NCI-H2196 (cell line): ENCODE measurements around the gene TACSTD2.
"Not testable (repeated sequence)": the region's sequence is repeated elsewhere in the genome, so short reads cannot be mapped to it uniquely, and the experiment has no call there.

Experiments
- DNase-seq: peaks from one replicate; lab custom pipeline; 2025; ENCODE audit not compliant: unreplicated experiment; lab: John Stamatoyannopoulos, UW

Gene TACSTD2

DNA sequence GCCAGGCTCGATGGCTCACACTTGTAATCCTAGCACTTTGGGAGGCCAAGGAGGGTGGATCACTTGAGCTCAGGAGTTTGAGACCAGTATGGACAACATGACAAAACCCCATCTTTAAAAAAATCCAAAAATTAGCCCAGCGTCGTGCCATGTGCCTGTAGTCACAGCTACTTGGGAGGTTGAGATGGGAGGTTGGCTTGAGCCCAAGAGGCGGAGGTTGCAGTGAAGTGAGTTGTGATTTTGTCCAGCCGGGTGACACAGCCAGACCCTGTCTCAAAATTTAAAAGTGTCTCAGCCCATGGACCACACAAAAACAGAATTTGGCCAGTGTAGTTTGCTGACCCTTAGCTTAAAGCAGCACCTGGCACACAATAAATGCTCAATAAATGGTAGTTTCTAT is 11.3 kb upstream of the TACSTD2 start:
- no peak for DNase-seq

DNA sequence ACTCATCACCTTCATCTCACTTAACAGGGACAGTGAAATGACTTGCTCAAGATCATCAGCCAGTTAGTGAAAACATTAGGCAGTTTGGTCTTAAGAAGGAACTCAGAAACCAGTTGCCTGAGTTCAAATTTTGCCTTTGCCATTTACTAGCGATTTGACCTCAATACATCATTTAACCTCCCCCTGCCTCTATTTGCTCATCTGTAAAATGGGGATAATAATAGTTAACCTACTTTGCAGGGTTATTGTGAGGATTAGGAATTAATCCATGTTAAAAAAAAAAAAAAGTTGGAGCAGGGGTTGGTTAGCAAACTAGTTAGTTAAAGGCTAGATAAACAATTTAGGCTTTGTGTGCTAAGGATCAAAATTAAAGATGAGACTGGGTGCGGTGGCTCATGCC is 10.6 kb upstream of the TACSTD2 start:
- DNase-seq = no peak

DNA sequence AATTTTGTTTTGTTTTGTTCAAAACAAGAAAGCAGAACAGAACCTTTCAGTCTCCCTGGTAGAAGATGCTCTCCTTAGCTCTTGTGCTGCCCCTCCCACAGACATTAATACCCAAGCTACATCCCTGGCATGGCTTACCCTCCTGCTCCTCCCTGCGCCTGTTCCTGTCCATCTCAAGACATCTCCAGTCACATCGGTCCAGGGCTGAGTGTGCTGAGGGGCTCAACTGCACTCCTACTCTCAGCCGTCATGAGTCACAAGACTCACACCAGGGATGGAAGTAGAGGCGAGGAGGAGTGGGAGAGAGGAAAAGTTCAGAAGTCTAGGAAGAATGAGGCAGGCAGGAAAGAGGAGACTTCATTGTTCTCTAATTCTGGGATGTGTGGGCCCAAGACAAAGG is 9.2 kb upstream of the TACSTD2 start:
- DNase-seq = no peak

DNA sequence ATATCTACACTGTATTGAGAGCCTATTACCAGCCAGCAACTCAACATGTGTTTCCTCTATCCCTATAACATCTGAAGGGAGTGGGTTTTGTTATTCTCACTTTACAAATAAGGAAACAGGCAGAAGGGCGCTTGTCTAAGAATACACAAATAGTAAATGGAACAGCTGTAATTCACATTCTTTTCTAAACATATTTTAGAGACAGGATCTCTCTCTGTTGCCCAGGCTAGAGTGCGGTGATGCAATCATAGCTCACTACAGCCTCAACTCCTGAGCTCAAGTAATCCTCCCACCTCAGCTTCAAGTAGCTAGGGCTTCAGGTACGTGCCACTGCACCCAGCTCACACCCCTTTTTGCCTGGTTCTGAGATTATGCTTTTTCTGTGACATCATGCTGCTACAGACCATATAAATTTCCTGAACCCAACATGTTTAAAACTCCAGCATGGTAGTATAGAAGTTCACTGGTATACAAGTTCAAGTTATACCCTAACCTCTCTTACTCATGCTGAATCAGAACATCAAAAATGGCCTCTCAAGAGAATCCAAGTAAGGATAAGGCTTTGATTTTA is 8.6 kb upstream of the TACSTD2 start:
- no peak for DNase-seq

DNA sequence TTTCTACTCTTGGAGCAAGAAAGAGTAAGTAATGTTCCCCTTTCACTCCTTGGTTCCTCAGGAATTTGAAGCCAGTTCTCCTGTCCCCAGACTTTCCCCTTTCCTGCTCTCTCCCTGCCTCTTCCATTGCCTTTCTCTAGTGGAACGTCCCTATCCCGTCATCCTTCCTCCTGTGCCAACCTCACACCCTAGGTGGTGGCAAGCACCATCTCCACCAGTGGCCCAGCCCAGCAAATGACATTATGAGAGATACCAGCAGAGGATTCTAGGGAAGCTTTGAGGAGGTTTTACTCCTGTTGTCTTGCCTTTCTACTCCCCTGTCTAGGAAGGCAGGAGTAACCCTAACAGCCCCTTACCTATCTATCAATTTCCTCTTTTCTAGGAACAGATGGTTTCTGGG is 8.1 kb upstream of the TACSTD2 start:
- DNase-seq = no peak

DNA sequence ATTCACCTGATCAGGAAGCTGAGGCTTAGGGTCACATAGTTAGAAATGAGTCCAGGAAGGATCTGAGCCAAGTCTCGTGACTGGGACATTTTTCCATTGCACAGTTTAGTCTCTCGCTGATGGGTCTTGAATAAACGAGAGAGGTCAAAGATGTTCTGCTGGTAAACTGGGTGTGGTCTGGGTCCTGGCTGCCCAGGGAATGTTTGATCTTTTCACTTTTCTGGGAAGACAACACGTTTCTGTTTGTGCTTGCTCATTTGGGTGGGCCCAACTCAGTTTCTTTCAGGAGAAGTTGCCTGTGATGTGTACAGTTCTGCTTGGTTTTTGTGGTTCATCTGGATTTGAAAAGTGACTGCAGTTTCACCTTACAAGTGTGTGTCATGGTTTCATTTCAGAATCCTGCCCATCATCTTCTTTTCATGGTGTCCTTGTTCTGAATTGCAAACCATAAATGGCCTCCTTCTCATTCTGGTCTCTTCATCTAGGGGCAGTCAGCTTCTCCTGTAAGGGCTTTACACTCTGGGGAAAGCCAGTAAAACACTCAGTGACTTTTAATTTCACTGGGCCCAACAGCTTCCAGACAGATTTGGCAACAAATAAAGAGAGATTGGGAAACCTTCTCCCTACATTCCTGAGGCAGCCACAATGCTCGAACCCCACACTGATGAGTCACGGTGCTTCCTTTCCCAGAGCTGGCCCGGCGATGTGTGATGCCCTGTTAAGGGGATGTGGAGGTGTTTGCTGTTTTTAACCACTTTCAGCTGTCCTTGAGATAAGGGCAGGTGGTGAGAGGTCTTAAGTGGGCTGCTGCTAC is 7.2 kb upstream of the TACSTD2 start:
- DNase-seq = no peak

DNA sequence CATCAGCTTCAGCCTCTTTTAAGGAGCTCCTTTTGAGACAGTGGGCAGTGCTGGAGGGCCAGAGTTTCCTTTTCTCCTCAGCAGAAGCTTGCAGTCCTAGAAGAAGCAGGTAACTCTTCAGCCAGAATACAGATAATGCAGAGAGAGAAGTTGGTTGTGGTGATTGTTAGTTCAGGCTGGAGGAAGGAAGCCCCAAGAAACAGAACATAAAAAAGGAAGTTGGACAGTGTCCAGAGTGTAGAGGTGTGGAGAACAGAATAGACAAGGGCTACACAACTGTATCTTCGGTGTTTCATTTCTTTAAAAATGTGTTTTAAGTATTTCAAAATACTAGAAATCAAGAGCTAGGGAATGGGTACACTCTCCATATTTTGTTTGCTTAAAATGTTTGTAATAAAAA is 6.4 kb upstream of the TACSTD2 start:
- DNase-seq = no peak

DNA sequence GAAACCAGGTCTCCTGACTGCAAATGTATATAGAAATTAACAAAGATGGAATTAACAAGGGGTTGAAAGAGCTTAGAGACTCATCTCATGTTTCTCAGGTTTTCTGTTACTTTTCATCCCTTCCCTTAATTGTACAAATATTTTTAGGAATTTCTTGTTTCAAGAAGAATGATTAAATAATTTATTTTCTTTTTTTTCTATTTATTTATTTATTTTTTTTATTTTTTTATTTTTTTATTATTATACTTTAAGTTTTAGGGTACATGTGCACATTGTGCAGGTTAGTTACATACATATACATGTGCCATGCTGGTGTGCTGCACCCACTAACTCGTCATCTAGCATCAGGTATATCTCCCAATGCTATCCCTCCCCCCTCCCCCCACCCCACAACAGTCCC is 5.1 kb upstream of the TACSTD2 start:
- DNase-seq = not testable (repeated sequence)

DNA sequence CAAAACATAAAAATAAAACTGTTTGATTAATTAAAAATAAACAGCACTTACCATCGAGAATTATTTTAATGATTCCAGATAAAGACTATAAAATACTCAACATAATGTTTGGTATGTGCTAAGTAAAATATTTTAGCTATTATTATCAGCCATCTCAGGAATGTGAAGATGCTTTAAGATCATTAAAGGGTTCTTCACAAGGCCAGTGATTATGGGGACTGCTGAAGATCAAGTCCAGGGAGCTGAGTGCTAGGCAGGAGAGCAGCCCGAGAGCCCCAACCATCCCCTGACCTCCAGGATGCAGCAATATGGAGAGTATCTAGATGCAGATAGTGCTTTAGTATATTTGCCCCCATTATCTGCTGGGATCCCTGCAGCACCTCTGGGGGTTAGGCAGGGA is 4.6 kb upstream of the TACSTD2 start:
- DNase-seq = no peak

DNA sequence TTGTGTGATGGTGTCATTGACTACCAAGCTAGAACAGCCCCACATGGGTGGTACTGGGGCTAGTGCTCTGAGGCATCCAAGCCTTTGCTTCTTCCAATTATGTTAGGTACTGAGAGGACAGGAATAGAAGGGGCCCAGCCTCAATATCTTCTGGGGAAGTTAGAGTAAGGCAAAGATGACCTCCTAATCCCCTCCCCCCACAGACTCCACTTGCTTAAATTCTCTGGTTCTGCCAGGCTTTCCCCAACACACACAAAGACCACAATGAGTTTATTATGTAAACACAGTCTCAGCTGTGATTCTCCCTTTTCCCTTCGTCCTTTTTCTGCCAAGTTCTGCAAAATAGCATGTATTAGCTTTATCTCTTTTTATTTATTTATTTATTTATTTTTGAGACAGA is 3.1 kb upstream of the TACSTD2 start:
- no peak for DNase-seq

DNA sequence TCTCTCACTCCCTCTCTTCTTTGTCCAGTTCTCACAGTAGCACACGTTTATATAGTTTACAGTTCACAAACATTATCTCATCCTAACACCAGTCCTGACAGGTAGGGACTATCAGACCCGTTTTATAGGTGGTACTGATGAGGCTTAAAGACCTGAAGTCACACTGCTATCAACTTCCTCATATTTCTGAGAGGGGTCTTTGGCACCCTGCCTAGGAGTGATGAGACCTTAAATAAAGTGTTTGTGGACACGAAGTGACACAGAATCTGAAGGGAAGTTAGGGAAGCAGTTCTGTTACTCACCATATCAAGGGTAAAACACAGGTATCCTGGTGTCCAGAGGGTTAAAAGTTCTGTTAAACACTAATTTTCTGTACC is 590 bp upstream of the TACSTD2 start:
- DNase-seq = no peak

DNA sequence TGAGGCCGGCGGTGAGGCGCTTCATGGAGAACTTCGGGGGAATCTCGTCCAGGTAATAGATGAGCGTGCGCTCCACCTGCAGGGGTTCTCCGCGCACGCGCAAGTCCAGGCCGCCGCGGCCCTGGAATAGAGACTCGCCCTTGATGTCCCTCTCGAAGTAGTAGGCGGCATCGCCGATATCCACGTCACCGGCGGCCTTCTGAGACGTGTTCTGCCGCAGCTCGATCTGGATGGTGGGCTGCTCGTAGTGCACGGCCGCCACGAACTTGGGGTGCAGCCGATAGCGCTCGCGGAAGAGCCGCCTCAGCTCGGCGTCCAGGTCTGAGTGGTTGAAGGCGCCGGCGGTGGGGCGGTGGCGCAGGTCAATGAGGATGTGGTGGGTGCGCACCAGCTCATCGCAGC is 726 bp downstream of the TACSTD2 start:
- no peak for DNase-seq

DNA sequence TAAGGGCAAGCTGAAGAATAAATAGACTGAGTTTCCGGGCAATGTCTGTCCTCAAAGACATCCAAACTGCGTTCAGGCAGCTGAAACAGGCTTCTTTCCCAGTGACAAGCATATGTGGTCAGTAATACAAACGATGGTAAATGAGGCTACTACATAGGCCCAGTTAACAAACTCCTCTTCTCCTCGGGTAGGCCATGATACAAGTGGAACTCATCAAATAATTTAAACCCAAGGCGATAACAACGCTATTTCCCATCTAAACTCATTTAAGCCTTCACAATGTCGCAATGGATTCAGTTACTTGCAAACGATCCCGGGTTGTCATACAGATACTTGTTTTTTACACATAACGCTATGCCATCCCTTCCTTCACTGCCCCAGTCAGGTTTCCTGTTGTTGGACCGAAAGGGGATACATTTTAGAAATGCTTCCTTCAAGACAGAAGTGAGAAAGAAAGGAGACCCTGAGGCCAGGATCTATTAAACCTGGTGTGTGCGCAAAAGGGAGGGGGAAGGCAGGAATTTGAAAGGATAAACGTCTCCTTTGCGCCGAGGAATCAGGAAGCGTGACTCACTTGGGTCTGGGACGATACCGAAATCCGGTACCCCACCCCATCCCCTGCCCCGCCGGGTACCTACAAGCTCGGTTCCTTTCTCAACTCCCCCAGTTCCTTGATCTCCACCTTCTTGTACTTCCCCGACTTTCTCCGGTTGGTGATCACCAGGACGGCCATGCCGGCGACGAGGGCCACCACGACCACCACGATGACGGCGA is 1.3 kb downstream of the TACSTD2 start:
- no peak for DNase-seq

DNA sequence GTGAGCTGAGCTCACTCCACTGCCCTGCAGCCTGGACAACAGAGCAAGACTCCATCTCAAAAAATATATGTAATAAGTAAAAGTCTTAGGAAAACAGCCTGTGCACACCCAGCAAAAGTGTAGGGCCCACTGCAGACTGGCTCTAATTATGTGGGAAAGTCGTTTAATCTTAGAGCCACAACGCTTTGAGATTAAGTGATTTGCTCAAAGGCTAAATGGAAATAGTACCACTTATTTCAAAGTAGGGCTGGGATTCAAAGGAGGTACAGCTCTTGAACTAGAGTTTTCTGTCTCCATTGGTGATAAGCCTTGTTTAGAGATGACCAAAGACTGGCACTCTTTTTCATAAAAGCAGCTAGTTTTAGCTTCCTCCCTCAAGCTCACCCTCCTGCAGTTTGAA is 2.2 kb downstream of the TACSTD2 start:
- no peak for DNase-seq

DNA sequence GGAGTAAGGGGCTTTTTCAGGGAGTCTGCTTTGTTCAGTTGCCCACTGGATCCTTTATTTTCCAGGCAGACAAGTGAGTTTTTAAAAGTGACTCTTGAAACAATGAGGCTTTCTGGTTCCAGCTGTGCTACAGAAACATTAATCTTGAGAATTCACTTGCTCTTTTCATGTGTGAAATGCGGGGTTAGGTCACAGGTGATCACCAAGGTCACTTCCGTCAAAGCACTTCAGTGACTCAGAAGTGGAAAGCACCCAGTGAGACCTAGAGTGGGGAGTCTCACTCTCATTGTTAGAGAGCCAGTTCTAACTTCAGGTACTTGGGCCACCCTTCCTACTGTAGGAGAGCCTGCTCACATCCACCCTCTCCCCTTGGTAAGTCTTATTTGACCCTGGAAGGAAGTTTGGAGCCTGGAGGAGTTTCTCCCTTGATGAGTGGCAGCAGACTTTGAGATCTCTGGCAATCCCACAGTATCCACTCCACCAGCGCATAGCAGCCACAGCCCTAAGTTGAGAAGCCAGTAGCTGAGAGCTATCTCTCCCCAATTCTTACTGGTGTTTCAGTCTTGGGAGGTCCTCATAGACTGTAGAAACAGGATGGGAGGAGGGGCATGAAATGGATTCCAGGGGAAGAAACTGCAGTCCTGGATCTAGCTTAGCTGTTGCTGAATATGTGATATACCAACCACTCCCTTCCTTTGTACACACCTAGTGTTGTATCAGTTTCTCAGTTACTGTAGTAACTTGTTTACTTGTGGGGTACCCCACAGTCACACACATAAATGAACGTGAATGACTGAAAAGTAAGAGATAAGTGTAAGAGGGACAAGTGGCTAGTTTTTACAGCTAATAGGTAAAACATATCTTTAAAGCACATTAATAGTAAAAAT is 3.1 kb downstream of the TACSTD2 start:
- DNase-seq = no peak

DNA sequence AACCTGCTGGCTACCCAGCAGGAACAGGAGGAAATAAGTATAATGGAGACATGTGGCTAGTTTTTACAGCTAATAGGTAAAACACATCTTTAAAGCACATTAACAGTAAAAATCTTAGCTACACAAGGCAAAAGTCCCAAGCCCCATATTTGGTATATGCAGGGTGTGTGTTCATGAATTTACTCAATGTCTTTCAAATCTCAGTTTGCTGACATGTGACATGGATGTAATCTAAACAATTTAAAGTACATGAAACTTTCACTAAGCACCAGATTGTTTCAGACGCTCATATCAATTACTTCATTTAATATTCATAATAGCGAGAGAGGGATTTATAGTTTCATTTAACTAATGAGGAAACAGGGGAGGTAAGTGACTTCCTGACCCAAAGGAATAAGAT is 3.9 kb downstream of the TACSTD2 start:
- DNase-seq = no peak

DNA sequence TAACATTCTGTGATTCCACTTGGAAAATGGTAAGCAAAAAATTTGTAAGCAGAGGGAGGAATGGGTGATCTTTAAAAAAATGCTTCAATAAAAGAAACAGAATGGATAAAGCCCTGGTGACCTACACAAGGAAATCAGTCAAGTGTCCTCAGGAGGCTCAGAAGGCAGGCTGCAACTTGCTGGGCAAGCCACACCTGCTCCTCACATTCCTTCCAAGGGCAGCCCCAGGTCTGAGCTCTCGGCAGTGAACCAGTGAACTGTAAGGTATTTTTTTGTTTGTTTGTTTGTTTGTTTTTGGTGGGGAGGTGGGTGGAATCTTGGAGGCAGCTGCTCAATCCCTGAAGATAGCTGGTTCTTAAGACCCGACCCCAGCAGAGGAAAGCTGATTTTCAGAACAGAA is 4.4 kb downstream of the TACSTD2 start:
- DNase-seq = peak; percentile 15

DNA sequence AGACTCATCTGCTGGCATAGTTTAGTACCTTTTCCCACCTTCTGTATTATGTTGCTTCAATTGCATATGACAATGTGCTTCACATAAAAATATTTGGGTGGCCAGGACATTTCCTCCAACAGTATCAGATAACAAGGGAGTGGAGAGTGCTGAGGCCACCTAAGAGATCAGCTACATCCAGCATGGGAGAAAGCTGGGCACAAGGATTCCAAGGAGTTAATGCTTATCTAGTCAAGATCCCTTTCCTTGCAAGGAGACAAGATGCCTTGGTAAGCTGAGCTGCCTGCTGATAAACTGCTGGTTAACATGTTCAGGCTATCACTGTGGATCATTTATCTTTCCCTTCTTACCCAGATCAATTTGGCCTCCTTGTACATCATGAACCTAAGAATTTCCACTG is 5.4 kb downstream of the TACSTD2 start:
- DNase-seq = no peak

DNA sequence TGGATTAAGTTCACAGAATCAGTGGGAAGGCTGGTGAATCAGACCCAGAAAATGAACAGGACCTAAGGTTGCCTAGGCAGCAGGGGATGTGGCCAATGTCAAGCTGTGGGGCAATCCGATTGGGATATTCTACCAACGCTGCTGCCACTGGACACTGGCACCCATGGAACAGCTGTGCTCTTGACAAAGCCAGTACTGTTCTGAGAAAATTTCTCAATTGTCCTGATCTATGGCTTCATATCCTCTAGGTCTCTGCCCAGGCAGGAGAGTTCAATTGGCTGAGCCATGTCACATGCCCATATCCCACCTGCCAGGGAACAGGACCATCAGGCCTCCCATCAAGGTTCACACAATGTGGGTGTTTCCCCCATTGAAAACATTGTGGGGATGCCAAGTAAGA is 6.2 kb downstream of the TACSTD2 start:
- no peak for DNase-seq

DNA sequence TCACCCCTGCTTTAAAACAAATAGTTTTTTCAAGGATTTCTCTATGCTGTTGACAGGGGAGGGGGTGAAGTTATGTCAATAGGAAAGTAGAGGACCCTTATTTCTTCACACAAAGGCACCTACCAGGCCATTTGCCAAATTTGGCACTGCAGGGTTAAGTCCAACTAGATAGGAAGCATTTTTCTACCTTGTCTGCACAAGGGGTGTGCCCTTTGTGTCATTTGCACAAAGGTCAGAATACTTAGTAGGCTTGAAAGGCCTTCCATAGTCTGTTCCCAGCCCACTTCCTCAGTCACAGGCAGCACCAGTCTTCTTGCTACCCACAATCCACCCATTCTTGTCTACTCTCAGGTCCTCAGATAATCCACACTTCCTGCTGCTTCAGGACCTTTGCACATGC is 7.0 kb downstream of the TACSTD2 start:
- DNase-seq = no peak

DNA sequence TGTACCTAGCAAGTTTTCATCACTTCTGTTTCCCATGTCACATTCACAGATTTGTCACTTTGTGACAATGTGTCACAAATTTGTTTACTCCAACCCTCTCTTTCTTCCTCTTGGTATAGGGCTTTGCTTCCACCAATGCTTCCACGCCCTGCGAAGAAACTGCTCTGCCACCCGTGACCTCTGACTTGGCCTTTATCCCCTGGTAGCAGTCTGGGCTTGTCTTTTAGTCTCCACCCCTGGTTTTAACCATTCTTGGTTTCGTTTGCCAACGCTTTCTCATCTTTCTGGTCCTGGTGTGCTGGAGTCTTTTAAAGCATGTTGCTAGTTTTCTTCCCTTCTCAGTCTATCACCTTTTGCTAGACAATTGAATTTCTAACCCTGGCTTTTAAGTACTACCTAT is 8.1 kb downstream of the TACSTD2 start:
- DNase-seq = no peak
